PFSK-1 (cell line): ENCODE measurements around the gene WNT5A.

Source experiments
- FOXP2 ChIP-seq: optimal IDR thresholded peaks from 2 replicates; pipeline ENCODE3; 2011; ENCODE audit warnings: borderline replicate concordance, control low read depth, inconsistent platforms; ENCODE audit not compliant: insufficient read depth; ENCODE audit errors: extremely low read length, extremely low read depth
- POLR2AphosphoS5 ChIP-seq: IDR thresholded peaks from 2 replicates; pipeline ENCODE4 v1.6.1; 2012; ENCODE audit warnings: low read depth, mild to moderate bottlenecking, control low read depth, low read length, moderate library complexity
- REST ChIP-seq, 2 experiments: IDR thresholded peaks; 2 replicates each; pipeline versions ENCODE4 v1.6.1 to v1.8.0; 2011 to 2012; ENCODE audit warnings: low read depth in 2 of 2, low read length in 2 of 2, control low read depth in 1 of 2, inconsistent platforms in 1 of 2, mild to moderate bottlenecking in 1 of 2, moderate library complexity in 1 of 2; ENCODE audit not compliant: insufficient read depth in 1 of 2
- SIN3A ChIP-seq: IDR thresholded peaks from 2 replicates; pipeline ENCODE4 v1.6.1; 2012; ENCODE audit warnings: mild to moderate bottlenecking, low read length, moderate library complexity, borderline replicate concordance; ENCODE audit not compliant: insufficient read depth
- TAF1 ChIP-seq: IDR thresholded peaks from 2 replicates; pipeline ENCODE4 v1.6.1; 2012; ENCODE audit warnings: low read length, control low read depth, borderline replicate concordance; ENCODE audit not compliant: insufficient read depth

Gene WNT5A

GRCh38 chr3:55468251-55468650 lies 18.9 kb downstream of the WNT5A start:
- TF ChIP-seq REST (IDR thresholded peaks at IDR 0.05; ENCODE audit: insufficient read depth in 1 of 2, low read depth in 2 of 2, low read length in 2 of 2) = no peak
- no peak for TF ChIP-seq POLR2AphosphoS5
- no peak for TF ChIP-seq TAF1

- TF ChIP-seq SIN3A (no peak), FOXP2 (no peak)
These were observed 20.0 kb downstream of the WNT5A start for GRCh38 chr3:55467099-55467498.

- TF ChIP-seq REST (IDR thresholded peaks at IDR 0.05; ENCODE audit: insufficient read depth in 1 of 2, low read depth in 2 of 2, low read length in 2 of 2) (no peak), TAF1 (no peak), POLR2AphosphoS5 (no peak), FOXP2 (no peak), SIN3A (no peak)
These were observed 20.6 kb downstream of the WNT5A start for GRCh38 chr3:55466526-55466925.

GRCh38 chr3:55461896-55462295 lies 25.2 kb downstream of the WNT5A start:
- TF ChIP-seq REST (IDR thresholded peaks at IDR 0.05; ENCODE audit: insufficient read depth in 1 of 2, low read depth in 2 of 2, low read length in 2 of 2) = no peak
- no peak for TF ChIP-seq SIN3A
- no peak for TF ChIP-seq FOXP2
- TF ChIP-seq TAF1 = no peak
- no peak for TF ChIP-seq POLR2AphosphoS5

GRCh38 chr3:55459838-55460237 lies 27.3 kb downstream of the WNT5A start:
- TF ChIP-seq POLR2AphosphoS5 (no peak), SIN3A (no peak), REST (IDR thresholded peaks at IDR 0.05; ENCODE audit: insufficient read depth in 1 of 2, low read depth in 2 of 2, low read length in 2 of 2) (no peak), FOXP2 (no peak), TAF1 (no peak)
